Thyroid gland (tissue), 4 donors: ENCODE measurements around the gene AQP12B.

ENCODE experiments used
- POLR2A ChIP-seq, 2 donors: fragments of 450-650 bp; IDR thresholded peaks; one replicate each; pipeline ENCODE4 v1.6.1; 2017; ENCODE audit warnings: antibody characterized with exemption in 2 of 2, mild to moderate bottlenecking in 2 of 2, moderate library complexity in 1 of 2
- TF ChIP-seq, protein P1 (sequence below), 6 experiments: fragments of 200-600 bp in 3 of 6; fragments of 450-650 bp in 3 of 6; sonication (generic) in 3 of 6; IDR thresholded peaks; one replicate each; pipeline ENCODE4 v1.5.1; 2016 to 2019; ENCODE audit warnings: antibody characterized with exemption in 6 of 6, mild to moderate bottlenecking in 2 of 6, inconsistent platforms in 1 of 6, moderate library complexity in 1 of 6

DNA sequence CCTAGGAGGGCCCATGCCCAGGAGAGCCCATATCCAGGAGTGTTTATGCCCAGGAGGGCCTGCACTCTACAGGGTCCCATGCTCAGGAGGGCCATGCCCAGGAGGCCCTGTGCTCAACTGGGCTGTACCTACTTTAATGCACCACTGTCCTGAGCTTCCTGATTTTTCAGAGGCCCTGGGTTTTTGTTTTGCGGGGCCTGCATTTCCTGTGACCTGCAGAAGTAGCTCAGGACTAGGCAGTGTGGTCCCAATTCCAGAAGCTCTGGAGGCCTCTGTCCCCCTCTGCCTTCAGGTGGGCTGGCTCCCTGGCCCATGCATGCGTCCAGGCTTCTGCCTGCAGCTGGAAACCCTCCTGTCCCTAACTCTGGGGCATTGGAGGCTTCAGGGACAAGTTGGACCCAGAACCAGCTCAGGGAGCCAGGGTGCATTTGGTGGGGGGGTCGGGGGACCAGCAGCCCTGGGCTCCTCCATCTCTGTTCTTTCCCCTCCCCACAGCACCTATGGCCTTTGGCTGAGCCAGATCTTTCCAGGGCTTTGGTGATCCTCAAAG lies 46.6 kb downstream of the AQP12B start:
- TF ChIP-seq, protein P1, sequence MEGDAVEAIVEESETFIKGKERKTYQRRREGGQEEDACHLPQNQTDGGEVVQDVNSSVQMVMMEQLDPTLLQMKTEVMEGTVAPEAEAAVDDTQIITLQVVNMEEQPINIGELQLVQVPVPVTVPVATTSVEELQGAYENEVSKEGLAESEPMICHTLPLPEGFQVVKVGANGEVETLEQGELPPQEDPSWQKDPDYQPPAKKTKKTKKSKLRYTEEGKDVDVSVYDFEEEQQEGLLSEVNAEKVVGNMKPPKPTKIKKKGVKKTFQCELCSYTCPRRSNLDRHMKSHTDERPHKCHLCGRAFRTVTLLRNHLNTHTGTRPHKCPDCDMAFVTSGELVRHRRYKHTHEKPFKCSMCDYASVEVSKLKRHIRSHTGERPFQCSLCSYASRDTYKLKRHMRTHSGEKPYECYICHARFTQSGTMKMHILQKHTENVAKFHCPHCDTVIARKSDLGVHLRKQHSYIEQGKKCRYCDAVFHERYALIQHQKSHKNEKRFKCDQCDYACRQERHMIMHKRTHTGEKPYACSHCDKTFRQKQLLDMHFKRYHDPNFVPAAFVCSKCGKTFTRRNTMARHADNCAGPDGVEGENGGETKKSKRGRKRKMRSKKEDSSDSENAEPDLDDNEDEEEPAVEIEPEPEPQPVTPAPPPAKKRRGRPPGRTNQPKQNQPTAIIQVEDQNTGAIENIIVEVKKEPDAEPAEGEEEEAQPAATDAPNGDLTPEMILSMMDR (IDR thresholded peaks at IDR 0.05) = no peak
- no peak for TF ChIP-seq POLR2A (IDR thresholded peaks at IDR 0.05)
